HG03280 (cell line): ENCODE results near the gene UGT1A10.
"Not testable (repeated sequence)": the region's sequence is repeated elsewhere in the genome, so short reads cannot be mapped to it uniquely, and the experiment has no call there.

Experiments
- ATAC-seq: cut with Tn5 transposase; IDR thresholded peaks from one replicate; pipeline ENCODE4 v1.9.1; 2021; ENCODE audit warnings: mild to moderate bottlenecking, moderate library complexity; ENCODE audit not compliant: unreplicated experiment

UGT1A10 gene

DNA sequence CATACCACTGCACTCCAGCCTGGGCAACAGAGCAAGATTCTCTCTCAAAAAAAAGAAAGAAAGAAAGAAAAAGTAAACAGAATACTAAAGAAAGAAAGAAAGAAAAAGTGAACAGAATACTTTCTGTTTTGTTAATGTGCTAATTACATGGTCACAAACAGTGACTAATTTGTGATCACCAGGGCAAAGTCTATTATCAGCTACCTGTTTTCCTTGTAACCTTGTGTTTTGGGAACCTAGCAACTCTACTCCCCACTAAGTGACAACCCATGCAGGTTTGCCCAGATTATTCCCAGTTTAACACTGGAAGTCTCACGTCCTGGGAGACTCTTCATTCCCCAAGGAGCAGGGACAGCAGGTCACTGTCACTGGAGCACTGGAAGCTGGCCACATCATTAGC lies 18.8 kb downstream of the UGT1A10 start:
- no peak for ATAC-seq

DNA sequence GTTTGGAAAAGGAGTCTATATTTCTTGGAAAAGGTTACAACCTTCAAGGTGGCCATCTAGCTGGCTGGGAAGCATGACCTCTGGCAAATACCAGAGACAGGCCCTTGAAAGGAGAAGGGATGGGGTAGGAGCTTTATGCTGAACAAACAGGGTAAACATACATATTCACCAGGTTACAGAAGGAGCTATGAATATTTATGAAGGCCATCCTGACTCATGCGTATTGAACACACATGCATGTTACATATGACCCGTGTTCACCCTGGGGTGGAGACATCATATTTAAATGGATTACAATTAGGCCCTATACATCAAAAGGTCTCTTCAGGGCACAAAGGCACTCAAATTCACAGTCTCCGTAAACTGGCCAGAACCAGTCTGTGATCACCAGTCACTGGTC lies 19.7 kb downstream of the UGT1A10 start:
- not testable (repeated sequence) for ATAC-seq

DNA sequence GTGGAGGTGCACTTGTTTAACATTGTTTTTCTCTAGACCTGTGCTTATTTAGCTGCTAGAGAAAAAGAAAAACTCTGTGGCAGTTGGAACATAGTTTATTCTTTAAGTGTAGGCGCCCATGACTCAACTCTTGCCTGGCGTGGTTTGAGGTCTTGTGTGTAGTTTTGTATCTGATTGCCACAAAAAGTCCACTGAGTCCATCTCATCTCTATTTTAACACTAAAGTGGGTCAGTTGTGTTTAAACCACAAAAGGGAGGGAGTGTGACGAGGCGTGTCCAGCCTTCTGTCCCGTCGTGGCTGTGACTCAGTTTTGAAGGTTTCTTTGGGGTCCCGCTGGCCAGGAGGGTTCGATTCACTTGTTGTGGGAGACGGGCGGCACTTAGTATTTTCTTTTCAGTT lies 20.2 kb downstream of the UGT1A10 start:
- ATAC-seq: no peak

DNA sequence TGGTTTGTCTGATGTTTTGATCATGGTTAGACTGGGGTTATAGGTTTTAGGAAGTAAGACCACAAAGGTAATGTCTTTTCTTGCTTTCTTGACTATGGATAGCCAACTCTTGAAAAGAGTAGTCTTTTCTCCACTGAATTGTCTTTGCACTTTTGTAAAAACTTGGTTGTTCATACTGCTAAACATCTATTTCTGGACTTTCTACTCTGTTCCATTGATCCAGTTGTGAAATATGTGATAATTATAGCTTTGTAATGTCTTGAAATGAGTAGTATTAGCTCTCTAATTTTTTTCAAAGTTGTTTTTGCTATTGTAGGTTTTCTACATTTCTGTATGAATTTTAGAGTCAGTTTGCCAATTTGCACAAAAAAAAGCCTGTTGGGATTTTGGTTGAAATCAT lies 22.4 kb downstream of the UGT1A10 start:
- ATAC-seq: no peak

DNA sequence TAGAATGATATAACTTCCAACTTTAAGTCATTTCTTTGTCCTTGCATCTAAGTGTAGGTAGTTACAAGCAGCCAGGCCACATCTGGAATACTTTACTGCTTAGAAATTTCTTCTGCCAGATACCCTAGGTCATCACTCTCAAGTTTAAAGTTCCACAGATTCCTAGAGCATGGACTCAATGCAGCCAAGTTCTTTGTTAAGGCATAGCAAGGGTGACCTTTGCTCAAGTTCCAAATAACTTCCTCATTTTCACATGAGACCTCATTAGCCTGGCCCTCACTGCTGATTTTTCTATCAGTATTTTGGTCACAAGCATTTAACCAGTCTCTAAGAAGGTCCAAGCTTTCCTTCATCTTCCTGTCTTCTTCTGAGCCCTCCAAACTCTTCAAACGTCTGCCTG lies 27.7 kb downstream of the UGT1A10 start:
- no peak for ATAC-seq

DNA sequence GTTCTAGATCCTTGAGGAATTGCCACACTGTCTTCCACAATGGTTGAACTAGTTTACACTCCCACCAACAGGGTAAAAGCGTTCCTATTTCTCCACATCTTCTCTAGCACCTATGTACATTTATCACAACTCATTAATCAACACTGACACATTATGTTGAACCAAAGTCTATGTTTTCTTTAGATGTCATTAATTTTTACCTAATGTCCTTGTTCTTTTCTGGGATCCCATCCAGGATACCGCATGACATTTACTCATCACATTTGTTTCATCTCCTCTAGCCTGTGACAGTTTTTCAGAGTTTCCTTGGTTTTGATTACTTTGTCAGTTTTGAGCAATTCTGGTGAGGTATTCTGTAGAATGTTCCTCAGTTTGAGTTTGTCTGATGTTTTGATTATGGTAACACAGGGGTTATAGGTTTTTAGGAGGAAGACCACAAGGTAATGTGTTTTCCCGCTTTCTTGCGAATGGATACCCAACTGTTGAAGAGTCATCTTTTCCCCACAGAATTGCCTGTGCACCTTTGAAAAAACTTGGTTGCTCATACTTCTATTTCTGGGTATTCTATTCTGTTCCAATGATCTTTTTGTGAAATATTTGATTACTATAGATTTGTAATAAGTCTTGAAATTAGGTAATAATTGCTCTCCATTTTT lies 32.5 kb downstream of the UGT1A10 start:
- no peak for ATAC-seq

DNA sequence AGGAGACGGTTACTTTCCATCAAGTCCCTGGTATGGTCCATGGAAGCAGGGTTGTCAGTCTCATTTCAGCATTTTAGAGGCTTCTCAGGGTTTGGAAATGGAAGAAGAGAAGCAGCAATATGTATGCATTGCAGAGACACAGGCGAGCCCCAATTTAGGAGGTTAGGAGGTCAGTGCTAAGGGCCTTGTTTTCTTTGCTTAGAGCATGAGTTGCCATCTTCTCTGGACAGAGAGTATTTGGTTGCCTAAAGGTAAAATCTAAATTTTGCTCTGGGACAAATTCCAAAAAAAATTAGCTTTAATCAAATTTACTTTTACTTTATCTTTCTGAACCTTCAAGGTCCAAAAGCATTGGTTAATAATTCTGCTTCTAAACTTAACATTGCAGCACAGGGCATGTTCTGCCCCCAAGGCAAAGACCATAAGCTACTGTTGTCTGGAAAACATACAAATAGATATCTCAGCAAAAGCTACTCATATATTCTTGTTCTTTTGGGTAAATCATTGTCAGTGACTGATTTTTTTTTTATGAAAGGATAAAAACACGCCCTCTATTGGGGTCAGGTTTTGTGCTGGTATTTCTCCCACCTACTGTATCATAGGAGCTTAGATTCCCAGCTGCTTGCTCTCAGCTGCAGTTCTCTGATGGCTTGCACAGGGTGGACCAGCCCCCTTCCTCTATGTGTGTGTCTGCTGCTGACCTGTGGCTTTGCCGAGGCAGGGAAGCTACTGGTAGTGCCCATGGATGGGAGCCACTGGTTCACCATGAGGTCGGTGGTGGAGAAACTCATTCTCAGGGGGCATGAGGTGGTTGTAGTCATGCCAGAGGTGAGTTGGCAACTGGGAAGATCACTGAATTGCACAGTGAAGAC lies 35.3 kb downstream of the UGT1A10 start, which contains the start of gene UGT1A9:
UGT1A9 (plus strand) TSS at position 609 of the 872 bp plus-strand sequence; CDS start at position 646, 37 bp downstream.
- ATAC-seq: no peak

DNA sequence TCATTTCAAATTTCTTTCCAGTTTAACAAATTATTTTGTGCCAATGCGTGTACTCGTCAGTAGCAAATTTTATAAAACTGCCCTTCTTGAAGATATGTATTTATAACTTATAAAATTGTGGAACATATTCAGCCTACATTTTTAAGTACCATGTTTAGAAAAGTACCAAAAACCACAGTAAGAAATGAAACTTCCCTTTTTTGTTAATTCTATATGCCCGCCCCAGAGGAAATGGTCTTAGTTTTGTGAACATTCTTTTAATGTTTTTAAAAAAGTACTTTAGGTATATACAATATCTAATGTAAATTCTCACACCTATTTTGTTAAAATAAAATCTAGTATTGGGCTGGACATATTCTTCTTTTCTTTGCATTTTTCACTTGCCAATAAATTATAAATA lies 36.6 kb downstream of the UGT1A10 start:
- ATAC-seq: no peak

DNA sequence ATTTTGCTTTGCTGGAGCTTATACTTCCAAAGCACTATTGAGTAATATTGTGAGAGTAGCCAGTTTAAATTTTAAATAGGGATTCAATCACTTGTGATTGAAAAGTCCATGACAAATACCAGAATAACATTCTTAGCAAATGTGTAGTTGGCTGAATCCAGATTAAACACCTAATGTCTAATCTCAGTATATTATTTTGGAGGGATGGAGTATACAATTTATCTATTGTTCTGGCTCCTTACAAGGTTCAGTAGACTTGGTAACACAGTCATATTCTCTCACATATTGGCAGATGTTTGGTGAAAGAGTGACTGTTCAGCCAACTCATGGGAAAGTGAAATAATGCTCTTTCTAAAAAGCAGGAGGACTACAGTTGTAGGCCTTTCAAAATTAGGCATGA lies 37.6 kb downstream of the UGT1A10 start:
- ATAC-seq: no peak

DNA sequence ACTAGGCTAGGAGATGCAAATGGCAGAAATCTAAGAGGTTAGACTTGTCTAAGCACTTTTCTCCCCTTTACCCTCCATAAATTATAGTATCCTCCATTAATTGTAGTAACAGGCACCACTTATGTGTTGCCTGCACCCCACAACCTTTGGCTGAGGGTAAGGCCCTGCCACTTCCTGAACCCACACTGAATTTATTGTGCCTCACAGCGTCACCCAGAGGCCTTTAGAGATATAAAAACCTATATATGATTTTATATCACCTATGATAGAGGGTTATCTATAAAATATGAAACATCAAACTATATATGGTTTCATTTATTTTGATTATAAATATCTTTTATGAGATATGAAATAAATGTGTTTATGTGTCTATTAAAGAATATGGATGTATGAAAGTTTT lies 38.1 kb downstream of the UGT1A10 start:
- ATAC-seq: no peak

DNA sequence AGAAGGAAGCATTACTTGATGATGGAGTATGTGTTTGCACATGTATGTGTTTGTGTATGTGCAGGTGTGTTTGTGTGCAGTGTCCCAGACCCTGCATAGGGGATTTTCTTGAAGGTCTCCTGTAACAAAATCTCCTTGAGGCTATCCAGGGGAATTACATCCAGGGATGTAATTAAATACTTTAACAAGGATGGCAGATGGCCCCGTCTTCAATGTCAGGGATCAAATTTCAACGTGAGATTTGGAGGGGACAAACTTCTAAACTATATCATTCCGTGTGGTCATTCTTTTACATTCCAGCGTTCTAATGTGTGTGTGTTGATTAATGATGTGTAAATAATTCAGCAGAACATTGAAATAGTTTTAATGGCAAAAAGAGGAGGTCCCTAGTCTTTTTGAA lies 38.7 kb downstream of the UGT1A10 start:
- no peak for ATAC-seq

DNA sequence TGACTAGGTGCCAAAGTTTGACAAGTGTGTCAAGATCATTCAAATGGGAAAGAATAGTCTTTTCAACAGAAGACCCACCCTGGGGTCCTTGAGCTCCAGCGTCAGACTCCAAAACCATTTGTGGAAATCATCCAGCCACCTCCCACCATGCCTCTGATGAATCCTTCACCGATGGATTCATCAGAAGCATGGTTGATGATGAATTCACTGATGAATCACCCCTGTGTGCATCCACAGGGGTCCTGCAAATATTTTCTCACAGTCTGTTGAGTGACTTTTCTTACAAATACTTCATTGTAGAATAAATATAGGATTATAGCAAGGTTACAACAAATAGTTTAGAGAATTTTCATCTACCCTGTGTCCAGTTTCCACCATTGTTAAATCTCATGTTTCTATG lies 39.8 kb downstream of the UGT1A10 start:
- no peak for ATAC-seq

DNA sequence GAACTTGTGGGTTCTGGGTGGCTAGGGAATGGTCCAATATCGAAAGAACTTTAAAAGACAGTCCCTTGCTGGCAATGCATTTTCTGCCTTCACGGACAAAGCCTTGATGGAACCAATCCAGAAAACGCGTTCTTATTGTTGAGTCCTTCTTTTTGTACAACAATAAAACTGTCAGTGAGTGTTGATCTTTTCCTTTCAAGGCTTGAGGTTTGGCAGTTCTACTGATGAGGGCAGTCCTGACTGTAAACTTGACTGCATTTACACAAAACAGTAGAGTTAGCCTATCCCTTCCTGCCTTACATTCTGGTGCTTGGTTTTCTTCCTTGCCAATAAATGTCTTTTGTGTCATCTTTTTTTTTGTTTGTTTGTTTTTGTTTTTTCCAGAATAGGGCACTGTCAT lies 42.9 kb downstream of the UGT1A10 start:
- ATAC-seq: no peak

DNA sequence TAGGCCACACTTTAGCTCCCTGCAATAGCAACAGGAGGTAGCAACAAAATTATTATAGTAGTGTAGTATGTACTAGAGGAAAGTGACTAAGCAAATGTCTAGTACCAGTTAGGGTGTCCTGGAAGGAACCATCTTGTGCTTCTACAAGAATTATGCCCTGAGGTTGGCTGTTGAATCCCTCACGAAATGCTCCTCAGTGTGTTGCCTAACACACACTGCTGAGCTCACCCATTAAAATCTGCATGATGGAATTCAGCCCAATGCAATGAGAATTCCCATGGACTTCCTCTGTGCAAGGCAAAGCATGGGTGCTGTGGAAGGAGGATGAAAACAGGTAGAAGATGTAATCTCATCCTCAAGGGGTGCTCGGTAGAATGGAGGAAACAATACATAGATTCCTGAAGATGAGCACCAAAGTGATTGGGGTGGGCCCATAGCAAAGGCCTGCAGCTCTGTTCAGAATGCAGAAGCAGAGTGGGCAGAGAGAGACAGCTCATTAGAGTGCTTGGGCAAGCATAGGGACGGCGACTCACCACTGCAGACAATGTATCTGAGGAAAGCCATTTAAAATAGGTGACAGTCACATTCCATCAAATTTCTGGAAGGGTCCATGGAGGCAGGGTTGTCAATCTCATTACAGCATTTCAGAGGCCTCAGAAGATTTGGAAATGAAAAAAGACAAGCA lies 44.3 kb downstream of the UGT1A10 start:
- ATAC-seq: no peak

DNA sequence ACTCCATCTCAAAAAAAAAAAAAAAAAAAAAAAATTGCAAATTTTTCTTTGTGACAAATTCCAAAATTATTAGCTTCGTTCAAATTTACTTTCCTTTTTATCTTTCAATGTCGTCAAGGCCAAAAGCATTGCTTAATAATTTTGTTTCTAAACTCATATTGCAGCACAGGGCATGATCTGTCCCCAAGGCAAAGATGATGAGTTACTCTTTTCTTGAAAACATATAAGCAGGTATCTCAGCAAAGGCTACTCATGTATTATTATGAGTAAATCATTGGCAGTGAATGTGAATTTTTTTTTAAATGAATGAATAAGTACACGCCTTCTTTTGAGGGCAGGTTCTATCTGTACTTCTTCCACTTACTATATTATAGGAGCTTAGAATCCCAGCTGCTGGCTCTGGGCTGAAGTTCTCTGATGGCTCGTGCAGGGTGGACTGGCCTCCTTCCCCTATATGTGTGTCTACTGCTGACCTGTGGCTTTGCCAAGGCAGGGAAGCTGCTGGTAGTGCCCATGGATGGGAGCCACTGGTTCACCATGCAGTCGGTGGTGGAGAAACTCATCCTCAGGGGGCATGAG lies 45.4 kb downstream of the UGT1A10 start, which contains the start of gene UGT1A7:
UGT1A7 (plus strand) TSS at position 381 of the 579 bp plus-strand sequence; CDS start at position 418, 37 bp downstream.
- no peak for ATAC-seq

DNA sequence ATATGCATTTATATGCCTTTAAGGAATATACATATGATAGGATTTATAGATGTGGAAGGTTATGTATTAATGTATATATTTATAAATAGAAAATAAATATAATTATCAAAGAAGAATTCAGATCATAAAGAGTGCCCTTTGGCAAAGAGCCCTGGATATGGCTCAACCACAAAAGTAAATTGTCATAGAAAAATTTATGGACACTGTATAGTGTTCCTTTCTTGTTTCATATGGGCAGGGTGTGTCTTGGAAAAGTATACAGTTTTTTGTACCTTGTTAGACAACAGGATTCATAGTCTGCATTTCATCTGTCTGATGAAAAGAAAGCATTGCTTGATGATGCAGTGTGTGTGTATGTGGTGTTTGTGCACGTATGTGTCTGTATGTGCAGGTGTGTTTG lies 48.4 kb downstream of the UGT1A10 start:
- no peak for ATAC-seq

DNA sequence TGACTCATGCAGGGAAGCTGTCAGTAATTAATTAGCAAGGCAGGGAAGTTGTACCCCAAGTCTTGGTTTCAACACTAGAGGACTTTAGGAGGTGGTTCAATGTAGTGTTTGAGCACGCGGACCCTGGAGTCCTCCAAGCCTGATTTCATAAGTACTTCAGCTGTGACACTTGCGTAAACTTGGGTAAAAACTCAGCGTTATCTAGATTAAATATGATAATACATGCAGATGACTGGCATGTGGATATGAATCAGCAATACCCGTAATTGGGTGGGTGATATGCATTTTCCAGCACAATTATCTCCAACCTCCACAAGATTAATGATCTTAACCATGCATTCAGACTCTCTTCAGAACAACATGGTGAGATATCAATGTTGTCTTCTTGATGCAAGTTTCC lies 50.7 kb downstream of the UGT1A10 start:
- ATAC-seq: no peak

DNA sequence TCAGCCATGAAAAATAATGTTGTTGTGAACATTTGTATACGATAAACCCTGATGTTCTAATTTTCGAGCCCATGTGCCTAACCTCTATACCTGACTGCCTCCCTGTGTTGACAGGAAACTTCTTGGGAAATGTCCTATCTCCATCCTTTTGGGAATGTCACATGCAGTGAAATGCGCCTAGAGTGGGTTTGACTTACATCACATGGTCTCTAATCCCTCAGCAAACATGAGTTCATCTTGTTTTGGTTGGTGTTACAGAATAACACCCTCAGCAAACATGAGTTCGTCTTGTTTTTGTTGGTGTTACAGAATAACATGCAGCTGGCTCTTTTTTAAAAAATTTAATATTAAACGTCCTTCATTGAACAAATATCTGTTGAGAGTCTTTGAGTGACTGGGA lies 52.1 kb downstream of the UGT1A10 start:
- no peak for ATAC-seq

DNA sequence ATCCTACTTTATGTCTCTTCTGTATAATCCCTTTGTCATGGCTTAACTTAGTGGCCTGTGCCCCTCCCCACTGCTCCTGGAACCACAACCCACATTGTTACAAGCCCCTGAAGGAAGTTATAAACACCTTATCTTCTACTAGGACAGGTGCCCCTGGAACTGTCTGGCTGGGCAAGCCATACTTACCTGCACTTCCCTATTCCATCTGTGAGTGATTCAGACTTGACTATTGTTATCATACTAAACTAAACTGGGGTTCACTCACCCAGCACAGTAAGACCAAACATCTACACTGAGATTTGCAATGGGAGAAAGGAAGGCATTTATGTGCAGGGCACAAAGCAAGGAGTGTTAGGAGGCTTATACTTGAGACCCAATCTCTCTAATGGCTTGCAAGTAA lies 52.8 kb downstream of the UGT1A10 start:
- no peak for ATAC-seq

DNA sequence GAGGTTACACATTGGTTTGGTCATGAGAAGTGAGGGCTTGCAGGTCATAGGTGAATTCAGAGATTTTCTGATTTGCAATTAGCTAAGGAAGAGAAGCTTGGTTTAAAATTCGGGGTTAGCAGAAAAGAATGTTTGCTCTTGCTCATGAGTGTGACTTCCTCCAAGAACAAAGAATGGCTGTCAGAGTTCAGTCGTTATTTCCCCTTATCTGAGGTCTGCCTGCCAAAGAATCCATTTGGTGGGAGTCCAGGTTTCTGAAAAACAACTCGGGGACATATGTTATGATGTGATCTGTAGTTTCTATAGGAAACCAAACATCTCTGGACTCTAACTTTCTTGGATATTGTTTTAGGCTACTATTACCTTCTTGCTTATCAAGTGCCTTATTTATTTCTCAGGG lies 53.3 kb downstream of the UGT1A10 start:
- no peak for ATAC-seq

DNA sequence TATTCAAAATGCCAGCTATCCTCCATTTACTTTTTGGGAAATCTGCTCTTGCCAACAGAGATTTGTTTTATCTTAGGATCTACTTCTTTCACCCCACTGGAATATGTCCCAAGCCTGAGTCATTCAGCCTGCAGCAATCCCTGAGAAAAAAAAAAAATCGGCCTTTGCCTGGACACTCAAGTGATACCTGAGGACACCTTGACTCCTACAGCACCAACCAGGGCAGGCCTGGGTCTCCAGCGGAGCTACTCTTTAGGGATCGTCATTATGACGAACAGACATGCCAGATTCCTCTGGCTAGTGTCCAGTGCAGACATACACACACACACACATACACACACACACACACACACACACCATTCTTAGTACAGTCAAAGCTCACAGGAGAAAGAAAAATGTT lies 54.2 kb downstream of the UGT1A10 start:
- no peak for ATAC-seq
